ENCODE data around the gene GPR17. TPM values are rescaled to one million over a fixed set of nuclear protein-coding genes. Genes with fewer than 3 reads are reported as not detected.

Gene GPR17
- total RNA-seq, 1 donor from 2014 or later: not detected

GRCh38 chr2:127675331-127676261, 29.6 kb downstream of the GPR17 start, which contains the start of gene LIMS2:
TSS of gene LIMS2 (minus strand) at chr2:127675530. CDS start at chr2:127675024, 506 bp downstream.
- TF ChIP-seq CTCF (IDR thresholded peaks at IDR 0.05; ENCODE audit: unreplicated experiment): no peak
- H3K36me3 Mint-ChIP-seq (ENCODE audit: insufficient read depth): no peaks in the 10 kb centered on the region
- H3K4me1 Mint-ChIP-seq (ENCODE audit: low read depth): peaks cover 10% of the 10 kb centered on the region
- H3K27ac Mint-ChIP-seq: peak within 1 kb of the TSS; percentile 78
- H3K4me3 Mint-ChIP-seq (ENCODE audit: low read depth): peak within 1 kb of the TSS; percentile 71
- peaks cover 73% of the 10 kb centered on the region for H3K27me3 Mint-ChIP-seq
- H3K9me3 Mint-ChIP-seq (ENCODE audit: low read depth): no peaks in the 10 kb centered on the region
- DNase-seq (ENCODE audit: low spot score, unreplicated experiment): no peak

GRCh38 chr2:127676906-127677305, 31.0 kb downstream of the GPR17 start:
- Mint-ChIP-seq H3K9me3 (ENCODE audit: low read depth) (no peaks in the 10 kb centered on the region), H3K27me3 (peaks cover 70% of the 10 kb centered on the region), H3K4me3 (ENCODE audit: low read depth) (no peak overlapping the region), H3K4me1 (ENCODE audit: low read depth) (peaks cover 10% of the 10 kb centered on the region), H3K27ac (no peak overlapping the region), H3K36me3 (ENCODE audit: insufficient read depth) (no peaks in the 10 kb centered on the region)
- DNase-seq (ENCODE audit: low spot score, unreplicated experiment): no peak
- TF ChIP-seq CTCF (IDR thresholded peaks at IDR 0.05; ENCODE audit: unreplicated experiment): no peak

GRCh38 chr2:127678531-127678930, 32.6 kb downstream of the GPR17 start:
- Mint-ChIP-seq H3K4me3 (ENCODE audit: low read depth) (no peak overlapping the region), H3K9me3 (ENCODE audit: low read depth) (no peaks in the 10 kb centered on the region), H3K27me3 (peaks cover 61% of the 10 kb centered on the region), H3K4me1 (ENCODE audit: low read depth) (peaks cover 10% of the 10 kb centered on the region), H3K27ac (no peak overlapping the region), H3K36me3 (ENCODE audit: insufficient read depth) (no peaks in the 10 kb centered on the region)
- TF ChIP-seq CTCF (IDR thresholded peaks at IDR 0.05; ENCODE audit: unreplicated experiment): no peak
- DNase-seq (ENCODE audit: low spot score, unreplicated experiment): no peak

GRCh38 chr2:127678991-127679390, 33.0 kb downstream of the GPR17 start:
- Mint-ChIP-seq H3K36me3 (ENCODE audit: insufficient read depth) (no peaks in the 10 kb centered on the region), H3K27ac (no peak overlapping the region), H3K4me3 (ENCODE audit: low read depth) (no peak overlapping the region), H3K4me1 (ENCODE audit: low read depth) (peaks cover 10% of the 10 kb centered on the region), H3K27me3 (peaks cover 60% of the 10 kb centered on the region), H3K9me3 (ENCODE audit: low read depth) (no peaks in the 10 kb centered on the region)
- TF ChIP-seq CTCF (IDR thresholded peaks at IDR 0.05; ENCODE audit: unreplicated experiment): no peak
- no peak for DNase-seq (ENCODE audit: low spot score, unreplicated experiment)

GRCh38 chr2:127679680-127680361, 33.9 kb downstream of the GPR17 start:
- DNase-seq (ENCODE audit: low spot score, unreplicated experiment): no peak
- H3K4me1 Mint-ChIP-seq (ENCODE audit: low read depth): peaks cover 6% of the 10 kb centered on the region
- H3K36me3 Mint-ChIP-seq (ENCODE audit: insufficient read depth): no peaks in the 10 kb centered on the region
- H3K9me3 Mint-ChIP-seq (ENCODE audit: low read depth): no peaks in the 10 kb centered on the region
- no peak for TF ChIP-seq CTCF (IDR thresholded peaks at IDR 0.05; ENCODE audit: unreplicated experiment)
- H3K4me3 Mint-ChIP-seq (ENCODE audit: low read depth): no peak overlapping the region
- no peak overlapping the region for H3K27ac Mint-ChIP-seq
- H3K27me3 Mint-ChIP-seq: peaks cover 55% of the 10 kb centered on the region

All from progenitor cell of endocrine pancreas (in vitro differentiated cells).